Astrocyte (in vitro differentiated cells and primary cell): Measurements from ENCODE around the gene TNFRSF13B. TPM values are rescaled to one million over a fixed set of nuclear protein-coding genes. Genes with fewer than 3 reads are reported as not detected.

ENCODE experiments used
- DNase-seq: peaks from one replicate; pipeline ENCODE4 v3.0.0-alpha.2; 2010; ENCODE audit warnings: low read depth
- FAIRE-seq: peaks from 2 replicates; lab custom pipeline; 2011; peaks lifted over from hg19 to GRCh38; lab: Jason Lieb, UNC
- H2AFZ ChIP-seq: 2 replicates; pipeline ENCODE4 v1.6.0; 2012; ENCODE audit warnings: low read depth, low read length, inconsistent platforms
- H3K27ac ChIP-seq: 2 replicates; pipeline ENCODE4 v1.5.1; 2011; ENCODE audit warnings: low read depth, low read length, inconsistent platforms
- H3K27me3 ChIP-seq: 2 replicates; pipeline ENCODE4 v1.6.0; 2011; ENCODE audit warnings: low read length, inconsistent platforms; ENCODE audit not compliant: insufficient read depth
- H3K36me3 ChIP-seq: 2 replicates; pipeline ENCODE4 v1.5.1; 2011; ENCODE audit warnings: low read length, inconsistent platforms; ENCODE audit not compliant: insufficient read depth
- H3K4me1 ChIP-seq: 2 replicates; pipeline ENCODE4 v1.5.1; 2011; ENCODE audit warnings: low read length, inconsistent platforms; ENCODE audit not compliant: insufficient read depth
- H3K4me2 ChIP-seq: 2 replicates; pipeline ENCODE4 v1.6.0; 2012; ENCODE audit warnings: low read length, inconsistent platforms
- H3K4me3 ChIP-seq: 2 replicates; pipeline ENCODE4 v1.5.1; 2011; ENCODE audit warnings: low read depth, mild to moderate bottlenecking, low read length, inconsistent platforms; ENCODE audit not compliant: insufficient read depth
- H3K79me2 ChIP-seq: 2 replicates; pipeline ENCODE4 v1.6.0; 2012; ENCODE audit warnings: mild to moderate bottlenecking, low read length, inconsistent platforms; ENCODE audit not compliant: insufficient read depth
- H3K9ac ChIP-seq: 2 replicates; pipeline ENCODE4 v1.6.0; 2012; ENCODE audit warnings: mild to moderate bottlenecking, low read length, inconsistent platforms
- H3K9me3 ChIP-seq: 2 replicates; pipeline ENCODE4 v1.5.1; 2012; ENCODE audit warnings: low read depth, mild to moderate bottlenecking, low read length, inconsistent platforms; ENCODE audit not compliant: insufficient read depth
- H4K20me1 ChIP-seq: 2 replicates; pipeline ENCODE4 v1.6.0; 2012; ENCODE audit warnings: low read length, inconsistent platforms; ENCODE audit not compliant: insufficient read depth
- H3K27ac Mint-ChIP-seq: one replicate; pipeline ENCODE4 v1.8.0; 2021; ENCODE audit warnings: mild to moderate bottlenecking, mixed read lengths; ENCODE audit not compliant: unreplicated experiment
- H3K27me3 Mint-ChIP-seq: one replicate; pipeline ENCODE4 v1.8.0; 2021; ENCODE audit warnings: low read depth, mixed read lengths; ENCODE audit not compliant: unreplicated experiment
- H3K36me3 Mint-ChIP-seq: one replicate; pipeline ENCODE4 v1.8.0; 2021; ENCODE audit warnings: low read depth, mixed read lengths; ENCODE audit not compliant: unreplicated experiment
- H3K4me1 Mint-ChIP-seq: one replicate; pipeline ENCODE4 v1.8.0; 2021; ENCODE audit warnings: low read depth, mixed read lengths; ENCODE audit not compliant: unreplicated experiment
- H3K4me3 Mint-ChIP-seq: one replicate; pipeline ENCODE4 v1.8.0; 2021; ENCODE audit warnings: mild to moderate bottlenecking, moderate library complexity, mixed read lengths; ENCODE audit not compliant: unreplicated experiment
- H3K9me3 Mint-ChIP-seq: one replicate; pipeline ENCODE4 v1.8.0; 2021; ENCODE audit warnings: mild to moderate bottlenecking, mixed read lengths; ENCODE audit not compliant: unreplicated experiment
- EZH2 ChIP-seq: IDR thresholded peaks from 2 replicates; pipeline ENCODE4 v1.6.1; 2012; ENCODE audit warnings: mild to moderate bottlenecking, low read length, inconsistent platforms; ENCODE audit not compliant: insufficient read depth
- total RNA-seq: library from RNA; stranded (reverse); gene quantifications from 2 replicates; pipeline ENCODE4 v1.2.1, GENCODE V29; 2021
- TF ChIP-seq, protein P1 (sequence below): IDR thresholded peaks from 2 replicates; pipeline ENCODE4 v1.5.1; 2011; ENCODE audit warnings: low read depth, mild to moderate bottlenecking, inconsistent platforms, low read length, moderate library complexity; ENCODE audit not compliant: insufficient read depth

The TNFRSF13B gene
- total RNA-seq, 1 donor from 2014 or later, result not detected

DNA sequence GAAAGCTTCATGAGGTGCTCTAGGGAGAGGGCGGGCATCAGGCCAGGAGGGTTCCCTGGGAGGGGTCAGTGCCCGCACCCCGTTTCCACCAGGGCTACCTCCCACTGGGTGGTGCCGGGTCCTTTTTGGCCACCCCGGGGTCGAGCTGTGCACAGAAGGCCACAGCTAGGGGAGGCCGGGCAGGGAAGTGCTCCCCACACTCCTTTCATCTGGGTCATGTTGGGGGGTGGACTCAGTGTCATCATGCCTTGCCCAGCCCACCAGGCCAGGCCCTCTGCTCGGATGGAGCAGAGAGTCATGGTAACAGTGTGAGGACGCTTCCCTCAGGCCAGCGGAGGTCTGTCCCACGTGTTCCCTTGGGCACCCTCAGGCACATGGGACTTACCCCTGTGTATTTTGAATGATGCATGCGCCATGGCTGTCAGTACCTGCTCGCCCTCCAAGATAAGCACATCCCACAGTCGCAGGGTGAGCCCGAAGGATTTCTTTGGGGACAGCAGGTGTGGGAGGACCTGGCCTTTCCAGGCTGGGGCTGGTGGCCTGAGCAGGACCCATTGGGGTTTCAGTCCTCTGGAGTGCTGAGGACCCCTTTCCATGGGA lies 46.4 kb downstream of the TNFRSF13B start:
- Histone ChIP-seq H3K79me2 (no peaks in the 10 kb centered on the region), H3K9me3 (no peaks in the 10 kb centered on the region), H3K27me3 (no peaks in the 10 kb centered on the region), H3K4me1 (no peaks in the 10 kb centered on the region), H2AFZ (no peak overlapping the region), H3K4me3 (no peak overlapping the region), H3K4me2 (no peak overlapping the region), H4K20me1 (no peaks in the 10 kb centered on the region), H3K27ac (no peak overlapping the region), H3K9ac (no peak overlapping the region), H3K36me3 (no peaks in the 10 kb centered on the region)
- no peak for TF ChIP-seq EZH2
- TF ChIP-seq, protein P1, sequence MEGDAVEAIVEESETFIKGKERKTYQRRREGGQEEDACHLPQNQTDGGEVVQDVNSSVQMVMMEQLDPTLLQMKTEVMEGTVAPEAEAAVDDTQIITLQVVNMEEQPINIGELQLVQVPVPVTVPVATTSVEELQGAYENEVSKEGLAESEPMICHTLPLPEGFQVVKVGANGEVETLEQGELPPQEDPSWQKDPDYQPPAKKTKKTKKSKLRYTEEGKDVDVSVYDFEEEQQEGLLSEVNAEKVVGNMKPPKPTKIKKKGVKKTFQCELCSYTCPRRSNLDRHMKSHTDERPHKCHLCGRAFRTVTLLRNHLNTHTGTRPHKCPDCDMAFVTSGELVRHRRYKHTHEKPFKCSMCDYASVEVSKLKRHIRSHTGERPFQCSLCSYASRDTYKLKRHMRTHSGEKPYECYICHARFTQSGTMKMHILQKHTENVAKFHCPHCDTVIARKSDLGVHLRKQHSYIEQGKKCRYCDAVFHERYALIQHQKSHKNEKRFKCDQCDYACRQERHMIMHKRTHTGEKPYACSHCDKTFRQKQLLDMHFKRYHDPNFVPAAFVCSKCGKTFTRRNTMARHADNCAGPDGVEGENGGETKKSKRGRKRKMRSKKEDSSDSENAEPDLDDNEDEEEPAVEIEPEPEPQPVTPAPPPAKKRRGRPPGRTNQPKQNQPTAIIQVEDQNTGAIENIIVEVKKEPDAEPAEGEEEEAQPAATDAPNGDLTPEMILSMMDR, result no peak
- Mint-ChIP-seq H3K36me3 (no peaks in the 10 kb centered on the region), H3K27me3 (peaks cover 11% of the 10 kb centered on the region), H3K27ac (no peak overlapping the region), H3K4me3 (no peak overlapping the region), H3K9me3 (no peaks in the 10 kb centered on the region), H3K4me1 (peaks cover 2% of the 10 kb centered on the region)
- DNase-seq (no peak), FAIRE-seq (no peak)

DNA sequence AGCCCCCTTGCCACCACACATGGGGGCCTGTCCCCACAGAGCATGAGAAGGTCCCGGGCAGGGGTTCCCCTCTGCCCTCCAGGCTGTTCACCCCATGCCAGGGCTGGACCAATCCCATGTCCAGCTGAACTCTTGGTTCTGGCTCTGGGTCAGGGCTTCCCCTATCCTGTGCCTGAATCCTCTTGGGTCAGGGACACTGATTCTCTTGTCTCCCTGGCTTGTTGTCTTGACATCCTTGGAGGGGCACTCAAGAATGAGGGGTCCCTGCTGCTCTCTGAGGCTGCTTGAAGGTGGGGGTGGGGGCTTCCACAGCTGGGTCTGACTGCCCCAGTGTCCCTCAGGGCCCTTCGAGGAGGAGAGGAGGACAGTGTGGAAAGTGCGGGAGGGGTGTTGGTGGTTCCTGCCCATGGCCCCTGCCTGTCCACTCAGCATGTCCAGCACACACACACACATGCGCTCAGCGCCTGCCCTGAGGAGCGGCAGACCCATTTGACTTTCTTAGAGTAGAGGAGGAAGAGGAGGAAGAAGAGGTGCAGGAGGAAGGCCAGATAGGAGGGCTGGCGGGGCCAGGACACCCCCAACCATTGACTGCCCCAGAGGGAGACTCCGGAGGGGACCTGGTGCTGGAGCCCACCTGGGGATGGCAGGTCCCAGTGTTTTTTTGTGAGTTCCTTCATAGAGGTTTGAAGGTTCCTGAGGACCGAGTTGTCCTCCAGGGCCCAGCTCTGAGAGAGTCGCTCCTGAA lies 47.0 kb downstream of the TNFRSF13B start:
- Histone ChIP-seq H3K4me2 (no peak overlapping the region), H3K4me1 (no peaks in the 10 kb centered on the region), H3K4me3 (no peak overlapping the region), H3K36me3 (no peaks in the 10 kb centered on the region), H2AFZ (no peak overlapping the region), H3K27ac (no peak overlapping the region), H3K9ac (no peak overlapping the region), H3K79me2 (no peaks in the 10 kb centered on the region), H3K9me3 (no peaks in the 10 kb centered on the region), H4K20me1 (no peaks in the 10 kb centered on the region), H3K27me3 (no peaks in the 10 kb centered on the region)
- Mint-ChIP-seq H3K36me3 (no peaks in the 10 kb centered on the region), H3K27me3 (peaks cover 11% of the 10 kb centered on the region), H3K9me3 (no peaks in the 10 kb centered on the region), H3K27ac (no peak overlapping the region), H3K4me3 (no peak overlapping the region), H3K4me1 (peaks cover 2% of the 10 kb centered on the region)
- no peak for TF ChIP-seq EZH2
- TF ChIP-seq, protein P1, result no peak
- DNase-seq, result no peak
- no peak for FAIRE-seq
